HepG2 (cell line): ENCODE measurements around the gene ZFAND3. TPM values are rescaled to one million over a fixed set of nuclear protein-coding genes. Genes with fewer than 3 reads are reported as not detected.
A peak's percentile ranks its signal among the peaks of the same experiment; 100 is the strongest.

ENCODE experiments used
- ATAC-seq: fragments of 200-7000 bp; cut with Tn5 transposase; 3 replicates; pipeline ENCODE4 v1.9.1; 2020; ENCODE audit warnings: mild to moderate bottlenecking, moderate library complexity
- BruUV-seq: library from RNA; stranded (reverse); fragments of 400-500 nt; replicated peaks from 2 replicates; lab custom pipeline; 2021; lab: Mats Ljungman, UMichigan
- CTCF ChIA-PET: fragments of 300-600 bp; formaldehyde crosslinking; extraction: SDS; loops from one replicate; lab custom pipeline; 2021; ENCODE audit warnings: low total read pairs, inconsistent platforms, low intra/inter-chr PET ratio; lab: Yijun Ruan, JAX
- POLR2A ChIA-PET: fragments of 350-600 bp; sonication (Branson Sonifier 250); formaldehyde crosslinking; loops from one replicate; lab custom pipeline; 2020; ENCODE audit warnings: antibody characterized with exemption, inconsistent platforms; lab: Yijun Ruan, JAX
- DNase-seq: peaks from one replicate; pipeline ENCODE4 v3.0.0-alpha.2; 2015; ENCODE audit warnings: low spot score
- FAIRE-seq: peaks from 3 replicates; lab custom pipeline; 2011; peaks lifted over from hg19 to GRCh38; lab: Jason Lieb, UNC
- H2AFZ ChIP-seq: one replicate; pipeline ENCODE4 v1.6.1; 2011; ENCODE audit warnings: low read length, inconsistent platforms
- H3K27ac ChIP-seq: fragments of 300-600 bp; 3 replicates; pipeline ENCODE4 v1.8.0; 2011; ENCODE audit warnings: mixed run types, mild to moderate bottlenecking, mixed read lengths, low read length, inconsistent platforms; ENCODE audit not compliant: insufficient read depth; ENCODE audit errors: extremely low read length
- H3K27me3 ChIP-seq, 2 experiments: fragments of 200-600 bp in 1 of 2; 2 replicates in 1 of 2; 3 replicates in 1 of 2; pipeline versions ENCODE4 v1.6.0 to v1.8.0; 2011; ENCODE audit warnings: low read length in 2 of 2, mild to moderate bottlenecking in 2 of 2, moderate library complexity in 2 of 2, inconsistent platforms in 1 of 2; ENCODE audit not compliant: insufficient read depth in 2 of 2, control insufficient read depth in 1 of 2
- H3K36me3 ChIP-seq, 2 experiments: fragments of 200-600 bp in 1 of 2; replicated peaks in 1 of 2; 2 replicates in 1 of 2; 3 replicates in 1 of 2; pipeline versions ENCODE4 v1.5.1 to v1.8.0; 2011; ENCODE audit warnings: low read length in 2 of 2, inconsistent platforms in 1 of 2; ENCODE audit not compliant: insufficient read depth in 2 of 2, control insufficient read depth in 1 of 2
- H3K4me1 ChIP-seq: 2 replicates; pipeline ENCODE4 v1.5.1; 2012; ENCODE audit warnings: low read length, inconsistent platforms; ENCODE audit not compliant: insufficient read depth
- H3K4me2 ChIP-seq: 2 replicates; pipeline ENCODE4 v1.6.0; 2011; ENCODE audit warnings: low read depth, low read length, inconsistent platforms
- H3K4me3 ChIP-seq, 3 experiments: fragments of 200-600 bp in 1 of 3; sonication (generic), shearing (Covaris generic) in 1 of 3; replicated peaks in 1 of 3; 2 replicates each; pipeline ENCODE4 v1.5.1; 2011 to 2016; ENCODE audit warnings: low read length in 3 of 3, inconsistent platforms in 2 of 3, low read depth in 2 of 3, mild to moderate bottlenecking in 2 of 3, control low read depth in 1 of 3, mixed read lengths in 1 of 3; ENCODE audit not compliant: insufficient read depth in 1 of 3
- H3K79me2 ChIP-seq: one replicate; pipeline ENCODE4 v1.6.1; 2011; ENCODE audit warnings: low read length, inconsistent platforms; ENCODE audit not compliant: insufficient read depth
- H3K9ac ChIP-seq: 2 replicates; pipeline ENCODE4 v1.6.0; 2011; ENCODE audit warnings: mild to moderate bottlenecking, low read depth, low read length, inconsistent platforms; ENCODE audit not compliant: insufficient read depth
- H3K9me3 ChIP-seq: 2 replicates; pipeline ENCODE4 v1.5.1; 2012; ENCODE audit warnings: mild to moderate bottlenecking, low read length
- H4K20me1 ChIP-seq: 2 replicates; pipeline ENCODE4 v1.6.0; 2011; ENCODE audit warnings: inconsistent platforms, mild to moderate bottlenecking, low read length, moderate library complexity; ENCODE audit not compliant: insufficient read depth
- CBX1 ChIP-seq: IDR thresholded peaks from one replicate; pipeline ENCODE4 v1.6.1; 2016; ENCODE audit warnings: antibody characterized with exemption, low read depth
- HNRNPK ChIP-seq: fragments of 200-400 bp; formaldehyde crosslinking; IDR thresholded peaks from 2 replicates; pipeline ENCODE4 v1.6.1; 2018; ENCODE audit warnings: low read length, low read depth, moderate library complexity, mild to moderate bottlenecking; ENCODE audit not compliant: poor library complexity, severe bottlenecking
- PCBP2 ChIP-seq: fragments of 200-400 bp; formaldehyde crosslinking; optimal IDR thresholded peaks from 2 replicates; pipeline ENCODE3; 2018; ENCODE audit warnings: low read length, low read depth; ENCODE audit not compliant: poor library complexity, severe bottlenecking
- SATB2 ChIP-seq: sonication (generic); formaldehyde crosslinking; IDR thresholded peaks from 2 replicates; pipeline ENCODE4 v1.5.0; 2020; ENCODE audit warnings: missing genetic modification reagents
- YEATS2 ChIP-seq: sonication (generic); formaldehyde crosslinking; IDR thresholded peaks from 2 replicates; pipeline ENCODE4 v1.4.0; 2020; ENCODE audit warnings: missing genetic modification reagents, borderline replicate concordance
- ZFAT ChIP-seq: sonication (generic); formaldehyde crosslinking; conservative IDR thresholded peaks from 2 replicates; pipeline ENCODE4 v1.8.1; 2023; ENCODE audit warnings: missing genetic modification reagents, inconsistent platforms
- ZFP91 ChIP-seq: sonication (generic); formaldehyde crosslinking; IDR thresholded peaks from 2 replicates; pipeline ENCODE4 v1.9.0; 2022; ENCODE audit warnings: missing genetic modification reagents, mild to moderate bottlenecking, borderline replicate concordance
- ZNF34 ChIP-seq: sonication (generic); formaldehyde crosslinking; IDR thresholded peaks from 2 replicates; pipeline ENCODE4 v1.4.0; 2020; ENCODE audit warnings: mild to moderate bottlenecking, missing genetic modification reagents, borderline replicate concordance
- WGBS: methylation state at CpG from one replicate; pipeline ENCODE4 v1.1.6; 2017; ENCODE audit warnings: low lambda C conversion rate; 5-methylcytosine and 5-hydroxymethylcytosine counted together
- in situ Hi-C: cut with HindIII; loops from 2 replicates; pipeline ENCODE4 v1.10.0; 2017; ENCODE audit warnings: low pct_unique_long_range_greater_than_20kb; ENCODE audit not compliant: extremely low pct_ligation_motif_present
- intact Hi-C: fragments of 100-400 bp; cut with micrococcal nuclease; formaldehyde crosslinking; loops from one replicate; pipeline ENCODE4 v1.10.0; 2022; ENCODE audit not compliant: unreplicated experiment
- polyA plus RNA-seq, 8 experiments: library from polyadenylated mRNA; depleted of rRNA in 3 of 8; stranded (reverse) in 7 of 8; unstranded in 1 of 8; fragments of >200 nt; fragmentation: Illumina TruSeq in 4 of 8; extraction: Trizol in 4 of 8; gene quantifications; 2 replicates each; pipeline versions ENCODE4 v1.2.1 to v1.2.3, GENCODE V29; 2011 to 2016; ENCODE audit warnings: low read depth in 4 of 8, missing spikeins in 1 of 8, mixed read lengths in 1 of 8; ENCODE audit not compliant: insufficient read depth in 1 of 8
- total RNA-seq, 5 experiments: library from RNA; depleted of rRNA; stranded (reverse); fragments of >200 nt; fragmentation: Illumina TruSeq; extraction: Trizol; gene quantifications; 2 replicates each; pipeline ENCODE4 v1.2.3, GENCODE V29; 2016; ENCODE audit warnings: low read depth in 1 of 5

ZFAND3 gene
- total and polyA plus RNA-seq, 2 of the 13 experiments (the other 11 are each of a cell fraction or from before 2014, with no cell fraction given): 16.4 to 17.1 TPM

- intact Hi-C loops: no loop called here
- ChIA-PET CTCF (no interaction called here), POLR2A (no interaction called here)
- Histone ChIP-seq H3K79me2 (peaks cover 21% of the 10 kb centered on the region), H3K27ac (no peak overlapping the region), H2AFZ (no peak overlapping the region), H3K9ac (no peak overlapping the region), H3K4me1 (peaks cover 77% of the 10 kb centered on the region), H4K20me1 (no peaks in the 10 kb centered on the region), H3K4me2 (no peak overlapping the region), H3K27me3 (no peaks in the 10 kb centered on the region), H3K4me3 (no peak overlapping the region), H3K36me3 (no peaks in the 10 kb centered on the region), H3K9me3 (no peaks in the 10 kb centered on the region)
- in situ Hi-C loops: no loop called here
- FAIRE-seq: no peak
- ATAC-seq: no peak
- TF ChIP-seq ZFAT (CRISPR knock-in tag) (no peak), SATB2 (no peak), YEATS2 (no peak), CBX1 (no peak), HNRNPK (peak; percentile 61), ZFP91 (CRISPR knock-in tag) (no peak), PCBP2 (peak; percentile 99), ZNF34 (no peak)
- WGBS: 78% methylated on average over 3 of the region's 3 CpGs
- no TSS peak for BruUV-seq
- no peak for DNase-seq
Observed at GRCh38 chr6:38043259-38043753, 223.8 kb downstream of the ZFAND3 start.
